ENCODE measurements around the gene NBL1.
"Not testable (repeated sequence)": the region's sequence is repeated elsewhere in the genome, so short reads cannot be mapped to it uniquely, and the experiment has no call there.

Gene NBL1

DNA sequence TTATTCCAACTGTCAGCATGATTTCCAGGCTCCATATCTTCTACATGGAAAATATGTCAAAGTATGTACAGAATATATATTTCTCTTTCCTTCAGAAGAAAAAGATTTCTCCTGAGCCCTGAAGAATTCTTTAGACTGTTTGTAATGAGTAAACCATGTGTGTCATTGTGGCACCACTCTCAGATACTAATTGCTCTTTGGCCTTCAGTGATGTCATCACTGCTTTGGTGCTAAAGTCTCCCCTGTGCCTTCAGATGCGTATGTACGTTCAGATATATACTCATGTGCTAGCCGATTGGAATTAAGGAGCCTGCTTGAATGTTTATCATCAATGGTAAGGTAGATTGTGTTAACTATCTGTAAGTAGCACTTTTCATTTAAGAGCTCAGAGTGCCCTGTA is 20.6 kb upstream of the NBL1 start:
- no peak for DNase-seq

DNA sequence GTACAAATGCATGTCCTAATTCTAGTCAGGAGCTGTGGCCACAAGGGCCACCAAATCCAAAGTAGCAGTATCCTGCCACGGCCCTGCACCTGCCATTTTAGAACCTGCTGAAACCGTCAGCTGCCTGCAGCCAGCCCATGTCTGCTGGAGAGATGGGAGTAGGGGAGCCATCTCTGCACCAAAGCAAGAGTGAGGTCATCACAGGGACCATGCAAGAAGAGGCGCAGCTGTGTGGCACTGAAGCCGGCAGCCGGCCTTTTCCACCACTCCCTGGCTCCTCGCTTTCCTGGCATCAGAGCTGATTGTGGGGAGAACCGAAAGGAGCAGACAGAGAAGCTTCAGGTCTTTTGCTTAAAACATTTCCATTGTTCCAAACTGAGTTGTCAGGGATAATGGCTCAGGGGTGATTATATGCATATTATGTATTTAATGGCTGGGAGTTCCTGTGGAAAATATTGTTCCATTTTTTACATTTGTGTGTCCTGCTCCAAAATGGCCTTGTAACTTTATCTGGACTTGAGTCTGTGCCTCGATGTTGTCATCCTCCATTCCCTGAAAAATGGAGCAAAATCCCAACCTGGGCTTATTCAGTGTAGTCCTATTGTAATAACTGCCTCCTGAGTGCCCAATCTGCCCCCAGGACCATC is 18.7 kb upstream of the NBL1 start:
- DNase-seq = no peak

DNA sequence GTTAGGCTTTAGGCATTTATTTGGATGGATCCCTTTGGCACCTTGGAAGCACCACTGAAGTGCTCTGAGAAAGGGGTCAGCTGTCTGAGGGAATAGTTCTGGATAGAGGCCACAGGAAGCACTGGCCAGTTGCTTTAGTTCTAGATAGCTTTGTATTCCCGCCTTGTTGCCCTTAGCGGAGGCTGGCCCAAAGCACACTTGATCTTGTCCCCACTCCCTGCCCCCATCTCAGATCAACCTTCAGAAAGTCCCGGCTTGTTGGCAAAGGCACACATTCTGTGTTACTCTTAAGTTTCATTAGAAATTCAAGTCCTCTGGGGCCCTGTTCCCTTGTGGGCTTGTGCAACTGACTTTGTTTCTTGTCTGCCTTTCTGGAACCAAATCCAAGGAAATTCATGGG is 15.2 kb upstream of the NBL1 start:
- no peak for DNase-seq

DNA sequence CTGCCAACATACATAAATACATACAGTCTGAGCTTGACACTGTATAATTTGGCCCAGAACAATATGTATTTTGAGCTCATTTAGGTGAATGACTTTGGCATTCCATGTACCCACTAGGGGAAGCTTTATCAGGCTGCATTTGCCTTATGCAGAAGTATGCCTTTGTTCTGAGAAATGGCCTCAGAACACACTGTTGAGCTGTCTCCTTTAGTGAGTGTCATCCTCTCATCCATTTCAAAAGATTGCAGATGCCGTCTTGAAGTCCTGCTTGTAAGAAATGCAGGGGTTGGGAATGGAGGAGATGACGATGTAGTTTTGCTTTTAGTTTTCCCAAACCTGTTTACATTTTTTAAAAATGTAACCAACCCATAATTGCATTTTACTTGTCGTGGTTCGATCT is 14.8 kb upstream of the NBL1 start:
- no peak for DNase-seq

DNA sequence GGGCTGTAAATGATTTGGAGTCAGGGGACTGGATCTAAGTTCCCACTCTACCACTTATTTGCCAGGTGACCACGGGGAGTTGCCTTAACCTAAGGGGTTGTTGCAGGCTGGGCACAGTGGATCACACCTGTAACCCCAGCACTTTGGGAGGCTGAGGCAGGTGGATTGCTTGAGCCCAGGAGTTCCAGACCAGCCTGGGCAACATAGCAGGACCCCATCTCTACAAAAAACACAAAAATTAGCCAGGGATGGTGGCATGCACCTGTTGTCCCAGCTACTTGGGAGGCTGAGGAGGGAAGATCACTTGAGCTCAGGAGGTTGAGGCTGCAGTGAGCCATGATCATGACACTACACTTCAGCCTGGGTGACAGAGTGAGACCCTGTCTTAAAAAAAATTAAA is 13.9 kb upstream of the NBL1 start:
- DNase-seq = not testable (repeated sequence)

DNA sequence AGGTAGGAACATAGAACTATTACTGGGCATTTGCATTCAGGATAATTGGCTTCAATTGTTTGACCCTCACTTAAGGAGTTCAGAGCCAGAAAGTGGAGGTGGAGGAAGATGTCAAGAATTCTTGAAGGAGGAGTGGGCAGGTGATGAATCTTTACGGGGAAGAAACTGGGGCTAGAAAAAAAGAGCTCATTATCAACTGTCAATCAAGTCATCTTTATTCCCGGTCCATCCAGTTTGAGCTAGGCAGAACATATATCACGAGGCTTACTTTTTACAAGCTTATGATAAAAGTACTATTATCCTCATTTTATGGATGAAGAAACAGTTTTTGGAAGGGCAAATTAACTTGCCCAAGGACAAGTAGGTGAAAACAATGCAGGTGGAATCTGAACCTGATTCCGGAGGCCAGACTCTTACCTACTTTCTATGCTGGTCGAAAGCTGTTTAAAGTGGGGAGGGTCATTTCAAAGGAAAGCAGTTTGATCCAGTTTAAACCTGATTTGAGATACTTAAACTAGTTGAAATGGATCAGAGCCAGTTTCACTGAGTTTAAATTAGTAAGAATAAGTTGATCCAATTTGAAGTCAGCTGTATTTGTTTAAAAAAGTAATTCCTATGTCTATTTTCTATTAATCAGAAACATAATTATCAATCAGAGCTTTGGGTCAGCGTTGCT is 13.3 kb upstream of the NBL1 start:
- no peak for DNase-seq

DNA sequence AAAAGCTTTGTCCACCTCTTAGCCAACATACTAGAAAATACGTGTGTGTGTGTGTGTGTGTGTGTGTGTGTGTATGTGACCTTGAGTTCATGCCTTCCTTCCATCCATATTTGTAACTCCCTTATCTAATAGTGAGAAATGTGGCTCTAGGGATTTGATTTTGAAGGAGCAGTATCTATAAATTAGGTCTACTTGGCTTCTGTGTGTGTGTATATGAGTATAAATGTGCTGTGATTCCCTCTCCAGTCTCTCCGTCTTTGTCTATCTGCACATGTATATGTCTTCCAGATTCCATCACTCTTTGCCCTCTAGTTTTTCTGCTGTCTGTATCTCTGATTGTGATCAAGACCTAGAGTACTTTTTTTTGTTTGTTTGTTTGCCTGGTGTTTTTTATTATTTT is 11.9 kb upstream of the NBL1 start:
- DNase-seq = no peak

DNA sequence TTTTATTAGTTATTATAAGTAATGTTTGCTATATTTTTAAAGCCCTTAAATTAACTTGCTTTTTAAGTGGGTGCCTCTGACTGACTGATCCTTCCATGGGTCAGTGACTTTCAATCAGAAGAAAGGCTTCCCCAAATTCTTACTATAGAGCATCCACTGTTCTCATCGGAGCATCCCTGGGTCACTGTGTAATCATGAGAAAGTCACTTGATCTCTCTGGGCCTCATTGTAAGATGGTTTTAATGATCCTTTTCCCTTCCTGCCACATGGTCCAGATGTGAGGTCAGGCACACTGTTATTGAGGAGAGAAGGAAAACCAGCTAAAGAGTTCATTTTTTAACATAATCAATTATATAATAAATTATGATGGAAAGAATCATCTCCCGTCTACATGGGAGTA is 11.0 kb upstream of the NBL1 start:
- no peak for DNase-seq

DNA sequence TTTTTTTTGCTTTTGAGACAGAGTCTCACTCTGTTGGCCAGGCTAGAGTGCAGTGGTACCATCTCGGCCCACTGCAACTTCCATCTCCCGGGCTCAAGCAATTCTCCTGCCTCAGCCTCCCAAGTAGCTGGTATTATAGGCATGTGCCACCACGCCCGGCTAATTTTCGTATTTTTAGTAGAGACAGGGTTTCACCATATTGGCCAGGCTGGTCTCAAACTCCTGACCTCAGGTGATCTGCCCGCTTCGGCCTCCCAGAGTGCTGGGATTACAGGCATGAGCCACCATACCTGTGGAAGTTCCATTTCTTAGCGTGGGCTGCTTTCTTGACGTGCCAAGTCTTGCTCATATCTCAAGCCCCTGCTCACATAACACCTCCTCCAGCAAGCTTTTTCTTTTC is 9.0 kb upstream of the NBL1 start:
- not testable (repeated sequence) for DNase-seq

DNA sequence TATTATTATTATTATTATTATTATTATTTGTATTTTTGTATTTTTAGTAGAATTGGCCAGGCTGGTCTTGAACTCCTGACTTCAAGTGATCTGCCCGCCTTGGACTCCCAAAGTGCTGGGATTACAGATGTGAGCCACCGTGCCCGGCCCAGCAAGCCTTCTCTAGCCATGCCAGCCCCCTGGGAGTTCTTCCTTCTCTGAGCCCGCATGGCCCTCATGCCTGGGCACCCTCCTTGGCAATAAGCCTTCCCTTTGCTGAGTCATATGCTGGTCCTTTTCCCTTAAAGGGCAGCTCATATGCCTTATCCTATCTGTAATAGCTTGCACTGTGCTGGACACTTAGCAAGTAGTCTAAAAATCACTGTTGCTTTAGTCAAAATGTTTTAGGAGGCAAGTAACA is 8.5 kb upstream of the NBL1 start:
- DNase-seq = no peak

DNA sequence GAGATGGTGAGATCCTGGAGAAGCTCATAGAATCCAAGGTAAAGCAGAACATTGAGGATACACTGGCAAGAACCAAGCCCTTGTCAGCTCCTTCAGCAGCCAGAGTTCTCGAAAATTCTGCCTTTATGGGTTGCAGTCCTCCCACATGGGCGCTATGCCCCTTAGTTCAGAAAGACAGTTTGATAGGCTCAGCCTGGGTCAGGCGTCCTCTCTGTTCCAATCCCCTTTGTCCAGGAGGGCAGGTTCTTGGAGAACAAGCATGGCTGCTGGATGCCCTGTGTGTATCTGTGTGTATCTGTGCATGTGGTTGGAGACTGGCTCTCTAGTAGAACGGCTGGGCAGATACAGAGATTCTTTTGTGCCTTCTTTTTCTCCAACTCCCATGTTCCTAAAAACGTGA is 8.0 kb upstream of the NBL1 start:
- DNase-seq = no peak

DNA sequence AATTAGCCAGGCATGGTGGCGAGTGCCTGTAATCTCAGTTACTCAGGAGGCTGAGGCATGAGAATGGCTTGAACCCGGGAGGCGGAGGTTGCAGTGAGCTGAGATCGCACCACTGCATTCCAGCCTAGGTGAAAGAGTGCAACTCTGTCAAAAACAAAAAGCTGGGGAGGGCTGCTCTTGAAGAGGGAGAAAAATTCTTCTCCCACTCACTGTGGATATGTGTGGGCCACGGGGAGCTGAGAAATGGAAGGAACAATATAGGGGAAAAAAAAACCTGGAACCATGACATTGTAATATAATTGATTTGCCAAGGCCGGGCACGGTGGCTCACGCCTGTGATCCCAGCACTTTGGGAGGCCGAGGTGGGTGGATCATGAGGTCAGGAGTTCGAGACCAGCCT is 7.4 kb upstream of the NBL1 start:
- not testable (repeated sequence) for DNase-seq

DNA sequence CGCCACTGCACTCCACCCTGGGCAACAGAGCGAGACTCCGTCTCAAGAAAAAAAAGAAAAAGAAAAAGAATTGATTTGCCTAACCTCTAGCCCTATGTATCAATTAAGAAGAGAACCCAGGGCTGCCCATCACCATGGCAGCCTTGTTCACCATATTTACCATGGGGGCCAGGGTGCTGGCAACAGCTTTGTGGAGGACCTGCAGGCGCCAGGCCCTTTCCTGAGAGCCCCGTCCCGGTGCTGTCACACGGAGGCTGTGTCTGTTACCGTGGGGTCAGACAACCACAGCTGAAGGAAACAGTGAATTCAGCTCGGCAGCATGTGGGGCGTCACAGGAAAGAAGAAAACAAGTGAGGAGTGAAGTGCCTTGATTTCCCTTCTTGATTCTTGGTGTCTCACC is 6.5 kb upstream of the NBL1 start:
- no peak for DNase-seq

DNA sequence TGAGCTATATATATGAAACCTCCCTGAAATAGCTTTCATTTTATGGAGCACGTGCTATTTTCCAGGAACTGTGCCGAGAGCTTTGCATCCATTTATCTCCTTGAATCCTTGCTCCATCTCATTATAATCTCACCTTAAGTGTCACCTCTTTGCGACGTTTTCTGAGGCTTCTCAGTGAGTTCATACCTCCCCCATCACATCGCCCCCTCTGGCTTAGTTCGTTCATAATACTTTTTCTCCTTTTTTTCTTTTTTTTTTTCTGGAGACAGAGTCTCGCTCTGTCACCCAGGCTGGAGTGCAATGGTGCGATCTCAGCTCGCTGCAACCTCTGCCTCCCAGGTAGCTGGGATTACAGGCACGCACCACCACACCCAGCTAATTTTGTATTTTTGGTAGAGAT is 4.9 kb upstream of the NBL1 start:
- DNase-seq = not testable (repeated sequence)

DNA sequence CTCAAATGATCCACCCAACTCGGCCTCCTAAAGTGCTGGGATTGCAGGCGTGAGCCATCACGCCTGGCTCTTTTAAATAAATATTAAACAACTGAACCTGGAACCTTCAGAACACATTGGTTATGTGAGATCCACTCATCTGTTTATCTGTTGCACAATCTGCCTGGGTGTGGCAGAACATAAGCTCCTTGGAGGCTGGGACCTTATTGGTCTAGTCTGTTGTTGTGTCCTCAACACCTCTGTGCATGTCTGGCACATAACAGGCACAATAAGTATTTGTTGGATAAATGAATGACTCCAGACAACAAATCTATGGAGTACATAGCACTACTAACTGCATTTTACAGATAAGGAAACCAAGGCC is 4.1 kb upstream of the NBL1 start:
- DNase-seq = no peak

DNA sequence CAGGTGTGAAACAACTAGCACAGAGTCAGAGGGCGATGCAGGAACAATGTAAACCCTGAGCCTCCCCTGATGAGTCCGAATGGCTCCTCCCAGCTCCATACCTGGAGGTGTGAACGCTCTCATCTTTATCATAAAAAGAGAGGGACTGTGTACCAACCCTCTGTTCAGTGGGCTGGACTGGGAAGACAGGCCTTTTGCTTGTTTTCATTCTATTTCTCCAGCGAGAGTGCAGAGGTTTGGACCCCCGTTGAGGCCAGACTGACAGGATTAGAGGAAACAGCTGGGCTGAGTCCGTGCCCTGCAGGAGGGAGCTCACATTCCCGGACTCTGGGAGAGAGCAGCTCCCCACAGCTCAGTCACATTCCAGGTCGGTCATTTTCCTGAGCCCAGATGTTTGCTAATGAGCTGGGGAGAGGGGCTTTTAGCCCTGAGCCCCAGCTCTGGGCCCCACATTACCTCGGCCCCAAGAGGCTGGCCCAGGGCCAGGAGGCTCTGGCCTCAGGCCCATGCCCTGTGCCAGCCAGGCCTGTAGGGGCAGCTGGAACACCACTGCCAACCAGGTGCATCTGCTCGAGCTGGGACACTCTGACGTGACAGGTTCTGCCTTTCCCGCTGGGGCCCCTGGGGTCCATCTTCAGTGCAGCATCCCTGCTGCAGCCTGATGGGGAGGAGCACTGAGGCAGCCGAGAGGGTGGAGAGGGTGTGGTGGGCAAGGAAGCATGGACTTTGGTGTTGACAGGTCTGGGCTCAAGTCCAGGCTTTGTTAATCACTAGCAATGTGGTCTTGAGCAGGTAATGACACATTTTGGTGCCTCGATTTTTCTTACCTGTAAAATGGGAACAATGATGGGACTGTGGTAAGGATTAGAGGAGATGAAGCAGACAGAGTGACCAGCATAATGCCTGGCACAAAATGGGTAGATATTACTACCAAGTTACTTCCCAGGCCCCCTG is 3.5 kb upstream of the NBL1 start:
- no peak for DNase-seq

DNA sequence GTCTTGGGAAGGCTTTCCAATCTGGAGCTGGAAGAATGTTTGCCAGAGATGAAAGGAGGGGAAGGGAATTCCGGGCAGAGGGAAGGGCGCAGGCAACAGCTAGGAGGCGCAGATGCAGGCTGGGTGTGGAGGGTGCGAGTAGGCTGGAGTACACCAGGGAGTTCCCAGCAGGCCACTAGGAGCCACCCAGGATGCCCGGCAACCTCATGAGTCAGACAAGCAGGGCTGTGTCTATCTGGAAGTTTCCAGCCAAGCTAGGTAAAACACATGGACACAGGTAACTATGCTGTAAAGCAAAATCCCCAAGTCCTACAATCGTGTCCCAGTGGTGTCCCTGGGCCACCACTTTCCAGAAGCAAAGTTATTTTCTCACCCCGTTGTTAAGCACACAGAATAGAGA is 990 bp upstream of the NBL1 start:
- DNase-seq = peak in 1 of 2 experiments; percentile 34

DNA sequence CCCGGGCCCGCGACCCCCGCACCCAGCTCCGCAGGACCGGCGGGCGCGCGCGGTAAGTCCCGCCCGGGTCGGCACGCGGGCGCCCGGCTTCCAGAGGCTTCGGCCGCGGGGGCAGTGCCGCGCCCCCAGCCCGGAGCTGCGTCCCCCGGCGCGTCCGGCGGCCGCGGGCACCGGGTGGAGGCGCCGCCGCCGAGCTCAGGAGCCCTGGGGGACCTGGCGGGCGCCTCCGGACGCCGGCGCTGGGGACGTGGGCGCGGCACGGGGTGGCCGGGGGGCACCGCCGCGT is 227 bp downstream of the NBL1 start:
- peak in 1 of 2 experiments; percentile 41 for DNase-seq

DNA sequence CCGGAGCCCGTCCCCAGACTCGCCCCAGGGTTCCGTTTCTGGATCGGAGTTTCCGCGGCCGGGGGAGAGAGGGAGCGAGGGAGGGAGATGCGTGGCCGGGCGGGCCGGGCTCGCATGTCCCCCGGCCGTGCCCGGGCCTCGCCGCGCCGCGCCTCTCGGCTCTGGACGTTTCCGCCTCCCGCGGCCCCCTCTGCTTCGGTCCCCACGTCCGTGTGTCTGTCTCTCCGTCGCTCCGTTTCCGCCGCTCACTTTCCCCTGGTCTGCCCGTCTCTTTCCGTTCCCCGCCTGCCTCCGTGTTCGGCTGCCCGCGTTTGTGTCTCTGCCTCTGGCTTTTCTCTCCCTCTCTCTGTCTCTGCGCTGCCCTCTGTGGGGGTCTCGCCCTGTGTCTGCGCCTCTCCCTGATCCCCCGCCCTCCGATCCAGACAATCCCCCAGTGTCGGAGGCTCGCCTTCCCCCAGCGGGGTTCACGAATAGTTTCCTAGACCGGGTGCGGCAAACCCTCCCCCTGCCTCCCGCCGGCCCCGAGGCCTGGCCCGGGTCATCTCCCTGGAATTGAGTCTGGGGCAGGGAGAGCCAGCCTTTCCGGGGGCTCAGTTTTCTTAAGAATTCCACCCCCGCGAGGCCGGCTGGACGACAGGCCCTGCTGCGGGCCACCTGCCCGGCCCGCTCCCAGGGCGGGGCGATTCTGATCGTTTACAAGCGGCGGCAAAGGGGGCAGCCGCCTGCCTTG is 735 bp downstream of the NBL1 start:
- peak in 1 of 2 experiments; percentile 51 for DNase-seq

DNA sequence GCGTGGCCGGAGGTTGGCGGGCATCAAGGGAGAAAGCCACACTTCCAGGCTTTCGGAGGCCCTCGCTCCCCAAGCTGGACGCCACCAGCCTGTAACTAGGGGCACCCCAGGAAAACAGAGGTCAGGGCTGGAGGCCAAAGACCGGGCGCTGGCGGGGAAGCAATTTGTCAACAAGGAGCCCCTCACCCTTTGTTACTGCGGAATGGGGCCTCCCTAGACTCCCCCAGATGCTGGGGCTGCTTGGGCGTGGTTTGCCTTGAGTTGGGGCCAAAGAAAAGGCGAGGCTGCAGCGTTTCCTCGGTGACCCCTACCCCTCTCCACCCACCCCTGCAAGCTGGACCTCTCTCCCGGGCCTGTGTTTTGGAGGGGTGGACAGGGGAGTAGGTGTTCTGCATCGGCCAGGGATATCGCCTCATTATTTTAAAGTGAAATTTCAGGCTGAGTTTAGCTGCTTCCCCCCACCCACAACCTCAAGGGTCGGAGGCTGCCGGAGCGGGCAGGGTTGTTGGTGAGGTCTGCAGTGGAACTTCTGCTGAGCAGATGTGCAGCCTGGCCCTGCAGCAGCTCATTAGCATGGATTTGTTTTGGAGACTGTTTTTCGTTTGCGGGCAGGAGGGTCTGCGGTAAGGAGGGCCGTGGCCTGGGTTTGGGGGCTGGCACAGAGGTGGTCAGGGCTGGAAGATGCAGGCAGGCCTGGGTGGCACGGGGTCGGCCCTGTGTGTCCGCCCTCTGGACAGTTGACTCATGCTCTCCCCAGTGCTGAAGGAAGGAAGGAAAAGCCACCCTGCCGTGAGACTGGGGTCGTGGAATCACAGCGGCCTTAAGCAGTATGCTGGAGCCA is 1.5 kb downstream of the NBL1 start:
- DNase-seq = no peak

DNA sequence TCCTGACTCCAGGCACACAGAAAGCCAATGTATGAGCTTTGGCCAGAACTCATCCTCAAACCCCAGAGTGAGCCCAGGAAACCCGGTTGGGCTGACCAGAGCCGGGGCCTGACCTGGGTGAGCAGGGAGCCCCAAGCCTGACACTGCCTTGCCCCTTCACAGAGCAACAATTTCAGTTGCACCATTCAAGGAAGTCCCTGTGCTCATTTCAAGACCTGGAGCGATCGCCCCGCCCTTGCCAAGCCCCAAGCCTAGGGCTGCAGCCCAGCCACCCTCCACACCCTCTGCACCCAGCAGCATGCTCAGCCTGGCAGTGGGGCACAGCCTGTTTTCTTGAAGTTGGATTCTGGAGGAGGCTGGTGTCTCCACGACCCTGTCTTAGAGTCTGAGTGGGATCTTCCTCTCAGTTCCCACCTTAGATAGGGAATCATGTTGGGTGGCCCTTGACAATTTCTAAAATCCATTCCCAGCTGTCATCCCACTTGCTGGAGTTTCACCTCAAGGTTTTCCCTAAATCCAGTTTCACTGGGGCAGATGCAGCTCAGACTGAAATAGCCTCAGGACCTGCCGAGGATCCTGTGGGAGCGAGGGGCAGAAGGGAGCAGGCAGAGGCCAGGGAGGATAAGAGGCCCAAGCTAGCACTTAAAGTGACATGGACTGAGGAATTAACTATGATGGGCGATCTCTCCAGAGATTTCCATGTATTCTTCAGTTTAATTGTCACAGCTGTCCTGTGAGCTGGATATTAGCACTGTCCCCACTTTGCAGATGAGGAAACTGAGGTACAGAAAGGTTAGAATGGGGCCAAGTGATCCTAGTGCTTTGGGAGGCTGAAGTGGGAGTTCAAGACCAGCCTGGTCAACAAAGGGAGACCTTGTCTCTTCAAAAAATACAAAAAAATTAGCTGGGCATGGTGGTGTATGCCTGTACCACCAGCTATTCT is 2.5 kb downstream of the NBL1 start:
- DNase-seq = no peak
